HG03139 (cell line): ENCODE results near the gene DGKZ.
"Not testable (repeated sequence)": the region's sequence is repeated elsewhere in the genome, so short reads cannot be mapped to it uniquely, and the experiment has no call there.

ENCODE experiments used
- ATAC-seq: cut with Tn5 transposase; IDR thresholded peaks from one replicate; pipeline ENCODE4 v1.9.1; 2021; ENCODE audit not compliant: unreplicated experiment

Gene DGKZ

DNA sequence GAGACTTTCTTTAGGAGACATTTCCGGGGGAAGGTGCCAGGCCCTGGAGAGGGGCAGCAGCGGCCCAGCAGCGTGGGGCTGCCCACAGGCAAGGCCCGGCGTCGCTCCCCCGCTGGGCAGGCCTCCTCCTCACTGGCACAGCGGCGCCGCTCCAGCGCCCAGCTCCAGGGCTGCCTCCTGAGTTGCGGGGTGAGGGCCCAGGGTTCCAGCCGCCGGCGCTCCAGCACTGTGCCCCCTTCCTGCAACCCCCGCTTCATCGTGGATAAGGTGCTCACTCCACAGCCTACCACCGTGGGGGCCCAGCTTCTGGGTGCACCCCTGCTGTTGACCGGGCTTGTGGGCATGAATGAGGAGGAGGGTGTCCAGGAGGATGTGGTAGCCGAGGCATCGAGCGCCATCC is 19.0 kb downstream of the DGKZ start:
- no peak for ATAC-seq

DNA sequence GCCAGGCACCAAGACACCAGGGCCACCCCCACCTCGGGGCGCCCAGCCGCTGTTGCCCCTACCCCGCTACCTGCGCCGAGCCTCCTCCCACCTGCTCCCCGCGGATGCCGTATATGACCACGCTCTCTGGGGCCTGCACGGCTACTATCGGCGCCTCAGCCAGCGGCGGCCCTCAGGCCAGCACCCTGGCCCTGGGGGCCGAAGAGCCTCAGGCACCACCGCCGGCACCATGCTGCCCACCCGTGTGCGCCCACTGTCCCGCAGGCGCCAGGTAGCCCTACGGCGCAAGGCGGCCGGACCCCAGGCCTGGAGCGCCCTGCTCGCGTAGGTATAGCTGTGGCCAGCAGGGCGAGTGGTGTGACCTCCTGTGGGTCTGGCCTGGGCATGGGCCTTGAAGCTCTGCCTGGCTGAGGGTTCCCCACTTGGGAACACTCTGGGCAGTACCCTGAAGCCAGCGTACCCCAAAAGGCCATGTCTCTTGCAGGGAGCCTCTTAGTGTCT is 19.4 kb downstream of the DGKZ start:
- ATAC-seq: no peak

DNA sequence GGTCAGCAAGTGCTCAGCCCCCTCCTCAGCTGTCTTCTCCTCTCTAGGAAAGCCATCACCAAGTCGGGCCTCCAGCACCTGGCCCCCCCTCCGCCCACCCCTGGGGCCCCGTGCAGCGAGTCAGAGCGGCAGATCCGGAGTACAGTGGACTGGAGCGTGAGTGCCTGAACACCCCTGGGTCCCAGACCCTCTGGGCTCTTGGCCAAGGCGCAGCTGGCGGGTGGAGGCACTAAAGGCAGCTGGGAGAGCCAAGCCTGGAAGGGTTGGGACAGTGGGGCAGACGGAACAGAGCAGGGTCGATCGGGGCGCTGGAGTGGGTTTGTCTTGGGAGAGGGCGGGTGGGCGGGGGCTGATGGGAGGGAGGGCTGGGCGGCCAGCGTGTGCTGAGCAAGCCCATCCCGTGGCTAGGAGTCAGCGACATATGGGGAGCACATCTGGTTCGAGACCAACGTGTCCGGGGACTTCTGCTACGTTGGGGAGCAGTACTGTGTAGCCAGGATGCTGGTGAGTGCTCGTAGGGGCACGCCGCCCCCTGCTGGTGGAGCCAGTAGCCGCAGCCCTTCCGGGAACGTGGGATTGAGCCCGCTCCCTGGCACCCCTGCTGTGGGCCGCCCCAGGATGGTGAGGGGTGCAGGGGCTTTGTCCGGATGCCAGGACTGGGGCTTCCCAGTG is 20.1 kb downstream of the DGKZ start:
- no peak for ATAC-seq

DNA sequence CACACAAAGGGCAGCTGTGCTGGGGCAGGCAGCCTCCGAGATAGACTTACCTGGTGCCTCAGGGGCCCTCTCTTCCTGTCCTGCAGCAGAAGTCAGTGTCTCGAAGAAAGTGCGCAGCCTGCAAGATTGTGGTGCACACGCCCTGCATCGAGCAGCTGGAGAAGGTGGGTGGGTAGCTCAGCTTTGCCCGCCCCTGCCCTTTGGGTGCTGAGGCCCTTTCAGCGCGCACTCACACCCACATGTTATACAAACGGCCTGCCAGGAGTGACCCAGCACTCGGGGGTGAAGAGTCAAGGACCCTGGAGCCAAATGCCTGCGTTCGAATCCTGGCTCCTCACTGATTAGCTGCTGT is 20.6 kb downstream of the DGKZ start:
- ATAC-seq: no peak

DNA sequence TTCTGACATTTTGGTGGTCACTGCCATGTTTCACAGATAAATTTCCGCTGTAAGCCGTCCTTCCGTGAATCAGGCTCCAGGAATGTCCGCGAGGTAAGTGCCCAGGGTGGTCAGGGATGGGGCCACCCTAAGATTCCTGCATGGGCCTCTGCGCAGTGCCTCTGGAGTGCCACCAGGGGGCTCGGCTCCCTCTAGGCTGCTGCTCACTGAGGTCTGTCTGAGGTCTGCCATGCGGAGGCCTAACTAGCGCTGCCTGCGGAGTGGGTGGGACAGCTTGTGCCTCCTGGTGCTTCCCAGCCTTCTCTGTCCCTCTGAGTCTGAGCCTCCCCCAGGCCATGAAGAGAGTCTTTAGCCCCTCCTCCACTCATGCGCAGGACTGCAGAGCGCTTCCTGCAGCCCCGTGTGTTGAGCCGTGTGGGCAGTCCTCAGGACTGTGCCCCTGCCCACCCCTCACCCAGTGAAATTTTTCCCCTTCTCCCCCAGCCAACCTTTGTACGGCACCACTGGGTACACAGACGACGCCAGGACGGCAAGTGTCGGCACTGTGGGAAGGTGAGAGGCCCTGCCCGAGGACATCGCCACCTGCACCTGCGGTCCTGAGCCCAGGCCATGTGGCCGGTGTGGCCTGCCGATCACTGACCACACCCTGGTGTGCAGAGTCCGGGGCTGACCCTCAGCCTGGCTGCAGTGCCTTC is 22.3 kb downstream of the DGKZ start:
- ATAC-seq: no peak

DNA sequence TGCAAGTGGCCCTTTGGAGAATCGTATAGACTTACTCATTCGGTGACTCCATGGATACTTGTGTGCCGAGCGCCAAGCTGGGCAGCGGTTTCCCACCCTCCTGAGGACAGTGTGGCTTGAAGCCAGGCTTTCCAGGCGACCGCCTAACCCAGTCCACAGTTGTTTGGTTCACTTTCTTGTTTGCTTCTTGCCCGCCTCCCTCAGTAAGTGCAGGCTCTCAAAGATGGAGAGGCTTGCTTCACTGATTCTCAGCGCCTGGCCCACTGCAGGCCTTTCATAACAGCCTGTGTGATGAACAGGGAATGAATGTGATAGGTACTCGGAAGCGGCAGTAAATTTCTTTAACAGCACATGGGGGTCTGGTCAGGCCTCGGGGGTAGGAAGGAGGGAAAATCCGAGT is 23.0 kb downstream of the DGKZ start:
- ATAC-seq: no peak

DNA sequence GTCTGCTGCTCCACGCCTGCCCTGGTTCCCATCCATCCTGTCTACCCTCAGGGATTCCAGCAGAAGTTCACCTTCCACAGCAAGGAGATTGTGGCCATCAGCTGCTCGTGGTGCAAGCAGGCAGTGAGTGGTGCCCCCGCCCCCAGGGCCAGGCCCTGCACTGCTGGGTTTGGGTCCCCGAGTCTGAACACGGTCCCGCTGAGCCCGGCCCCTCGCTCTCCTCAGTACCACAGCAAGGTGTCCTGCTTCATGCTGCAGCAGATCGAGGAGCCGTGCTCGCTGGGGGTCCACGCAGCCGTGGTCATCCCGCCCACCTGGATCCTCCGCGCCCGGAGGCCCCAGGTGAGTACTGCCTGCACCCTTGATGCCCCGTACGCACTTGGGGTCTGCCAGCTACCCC is 24.0 kb downstream of the DGKZ start:
- ATAC-seq: not testable (repeated sequence)

DNA sequence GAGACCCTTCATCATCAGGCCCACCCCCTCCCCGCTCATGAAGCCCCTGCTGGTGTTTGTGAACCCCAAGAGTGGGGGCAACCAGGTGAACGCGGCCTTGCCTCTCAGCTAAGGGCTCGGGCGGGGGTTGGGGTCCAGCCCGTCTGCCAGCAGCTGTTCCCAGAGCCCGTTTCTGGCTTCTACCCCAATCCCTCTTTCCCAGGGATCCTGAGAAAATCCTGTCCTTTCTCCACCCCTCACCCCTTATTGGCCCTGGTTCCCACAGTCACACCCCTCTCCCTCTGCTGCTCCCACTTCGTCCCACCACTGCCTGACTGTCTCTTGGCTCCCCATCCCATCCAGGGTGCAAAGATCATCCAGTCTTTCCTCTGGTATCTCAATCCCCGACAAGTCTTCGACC is 24.8 kb downstream of the DGKZ start:
- ATAC-seq: no peak

DNA sequence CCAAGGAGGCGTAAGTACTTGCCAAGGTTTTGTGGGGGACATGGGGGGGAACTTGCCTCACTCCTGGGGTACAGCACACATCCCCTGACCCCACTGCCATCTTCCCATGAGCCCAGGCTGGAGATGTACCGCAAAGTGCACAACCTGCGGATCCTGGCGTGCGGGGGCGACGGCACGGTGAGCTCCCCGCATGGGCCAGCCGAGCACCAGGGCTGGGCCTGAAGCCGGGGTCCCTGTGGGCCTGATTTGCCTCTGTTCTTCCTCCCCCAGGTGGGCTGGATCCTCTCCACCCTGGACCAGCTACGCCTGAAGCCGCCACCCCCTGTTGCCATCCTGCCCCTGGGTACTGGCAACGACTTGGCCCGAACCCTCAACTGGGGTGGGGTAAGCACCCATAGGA is 25.2 kb downstream of the DGKZ start:
- not testable (repeated sequence) for ATAC-seq

DNA sequence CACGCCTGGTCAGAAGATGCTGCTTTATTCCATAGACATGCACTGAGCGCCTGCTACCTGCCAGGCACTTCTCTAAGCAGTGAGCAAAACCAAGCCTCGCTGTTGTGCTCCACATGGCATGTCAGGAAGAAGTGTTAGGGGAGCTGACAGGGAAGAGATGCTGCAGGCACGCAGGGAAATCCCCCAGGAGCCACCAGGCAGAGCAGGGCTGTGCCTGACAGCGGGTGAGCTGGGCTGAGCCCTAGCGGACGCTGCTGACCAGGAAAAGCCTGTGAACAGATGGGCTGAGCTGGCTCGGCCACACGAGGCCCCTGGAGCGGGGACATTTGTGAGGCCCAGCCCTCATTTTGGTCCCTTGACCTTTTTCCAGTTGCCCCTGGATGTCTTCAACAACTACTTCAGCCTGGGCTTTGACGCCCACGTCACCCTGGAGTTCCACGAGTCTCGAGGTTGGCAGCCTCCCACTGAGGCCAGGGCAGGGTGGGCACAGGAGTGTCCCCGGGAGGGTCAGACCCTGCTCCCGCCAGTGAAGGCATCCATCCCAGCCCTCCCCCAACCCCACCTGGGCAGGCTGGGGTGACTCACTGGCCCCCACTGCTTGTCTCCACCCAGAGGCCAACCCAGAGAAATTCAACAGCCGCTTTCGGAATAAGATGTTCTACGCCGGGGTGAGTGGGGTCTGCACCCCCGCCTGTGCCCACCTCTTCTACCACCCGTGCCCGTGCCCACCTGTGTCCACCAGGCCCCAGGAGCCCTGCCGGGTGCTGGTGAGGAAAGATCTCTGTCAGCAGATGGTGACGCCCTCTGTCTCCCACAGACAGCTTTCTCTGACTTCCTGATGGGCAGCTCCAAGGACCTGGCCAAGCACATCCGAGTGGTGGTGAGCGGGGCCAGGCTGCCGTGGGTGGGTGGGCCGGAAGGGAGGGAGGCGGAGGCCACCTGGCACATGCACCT is 26.8 kb downstream of the DGKZ start:
- no peak for ATAC-seq

DNA sequence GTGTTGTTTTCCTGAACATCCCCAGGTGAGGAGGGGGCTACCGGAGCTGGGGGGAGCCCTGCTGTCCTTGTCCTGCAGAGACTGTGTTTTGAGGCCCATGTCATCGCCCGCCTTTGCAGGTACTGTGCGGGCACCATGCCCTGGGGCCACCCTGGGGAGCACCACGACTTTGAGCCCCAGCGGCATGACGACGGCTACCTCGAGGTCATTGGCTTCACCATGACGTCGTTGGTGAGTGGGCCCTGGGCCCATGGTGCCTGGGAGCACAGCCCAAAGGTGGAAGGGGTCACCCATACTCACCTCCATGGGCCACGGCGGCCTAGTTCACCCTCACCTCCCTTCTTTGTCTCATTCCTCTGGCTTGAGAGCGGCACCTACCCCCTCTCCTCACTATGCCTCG is 27.6 kb downstream of the DGKZ start:
- no peak for ATAC-seq

DNA sequence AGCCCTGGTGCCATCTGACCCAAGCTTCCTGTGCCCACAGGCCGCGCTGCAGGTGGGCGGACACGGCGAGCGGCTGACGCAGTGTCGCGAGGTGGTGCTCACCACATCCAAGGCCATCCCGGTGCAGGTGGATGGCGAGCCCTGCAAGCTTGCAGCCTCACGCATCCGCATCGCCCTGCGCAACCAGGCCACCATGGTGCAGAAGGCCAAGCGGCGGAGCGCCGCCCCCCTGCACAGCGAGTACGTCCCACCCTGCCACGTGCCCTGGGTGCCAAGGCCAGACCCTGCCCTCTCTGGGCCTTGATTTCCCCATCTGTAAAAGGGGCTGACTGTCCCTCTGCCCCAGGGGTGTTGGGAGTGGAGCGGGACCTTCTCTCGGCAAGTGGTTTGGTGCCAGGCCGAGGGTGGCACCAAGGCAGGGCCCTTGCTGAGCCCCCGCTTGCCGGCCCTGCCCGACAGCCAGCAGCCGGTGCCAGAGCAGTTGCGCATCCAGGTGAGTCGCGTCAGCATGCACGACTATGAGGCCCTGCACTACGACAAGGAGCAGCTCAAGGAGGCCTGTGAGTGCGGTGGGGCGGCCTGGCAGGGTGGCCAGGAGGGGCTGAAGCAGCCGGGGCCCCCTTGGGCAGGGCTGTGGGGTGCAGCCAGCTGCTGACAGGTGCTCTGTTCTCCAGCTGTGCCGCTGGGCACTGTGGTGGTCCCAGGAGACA is 28.3 kb downstream of the DGKZ start:
- no peak for ATAC-seq

DNA sequence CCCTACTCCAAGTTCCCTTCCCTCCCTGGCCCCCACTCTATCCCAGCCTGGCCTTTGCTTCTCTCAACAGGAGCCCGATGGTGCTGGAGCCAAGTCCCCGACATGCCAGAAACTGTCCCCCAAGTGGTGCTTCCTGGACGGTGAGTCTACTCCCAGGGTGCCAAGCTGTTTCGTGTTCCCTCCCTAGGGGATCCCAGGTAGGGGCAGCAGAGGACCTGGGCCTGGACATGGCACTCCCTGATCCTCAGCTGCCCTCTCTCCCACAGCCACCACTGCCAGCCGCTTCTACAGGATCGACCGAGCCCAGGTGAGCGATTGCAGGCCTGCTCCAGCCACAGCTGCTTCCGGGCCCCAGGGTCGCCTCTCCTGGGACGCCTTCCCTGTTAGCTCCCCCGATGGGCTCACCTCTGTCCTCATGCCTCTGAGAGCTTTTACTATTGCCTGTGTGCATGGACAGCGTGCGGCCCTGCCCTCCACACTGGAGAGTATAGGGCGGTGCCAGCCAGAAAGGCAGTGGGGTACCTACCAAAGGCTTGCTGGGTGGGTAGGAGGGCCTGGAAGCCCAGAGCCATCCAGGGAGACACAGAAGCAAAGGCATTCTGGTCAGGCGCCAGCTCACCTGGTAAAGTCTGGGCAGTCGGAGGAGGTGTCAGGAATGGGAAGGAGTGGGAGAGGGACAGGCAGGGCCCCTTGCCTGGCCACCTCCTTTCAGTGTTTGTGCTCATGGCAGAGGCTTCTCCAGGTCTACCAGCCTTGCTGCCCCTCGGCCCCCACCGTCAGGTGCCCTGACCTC is 29.2 kb downstream of the DGKZ start:
- no peak for ATAC-seq

DNA sequence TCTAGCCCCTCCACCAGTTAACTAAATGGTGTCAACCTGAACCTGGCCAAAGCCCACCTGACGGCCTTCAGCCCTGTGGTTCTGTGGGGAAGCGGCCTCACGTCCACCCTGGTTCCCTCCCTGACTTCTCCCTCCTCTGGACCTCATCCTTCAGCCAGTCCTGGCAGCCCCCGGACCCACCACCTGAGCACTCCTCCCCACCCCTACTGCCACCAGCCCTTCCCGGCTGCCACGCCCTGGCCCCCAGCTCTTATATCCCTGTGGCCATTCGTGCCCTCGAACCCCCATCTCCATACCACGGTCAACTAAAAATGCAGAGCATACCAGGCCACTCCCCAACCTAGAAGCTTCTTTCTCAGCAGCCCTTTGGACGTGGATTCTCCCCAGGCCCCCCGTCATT is 30.0 kb downstream of the DGKZ start:
- ATAC-seq: no peak

DNA sequence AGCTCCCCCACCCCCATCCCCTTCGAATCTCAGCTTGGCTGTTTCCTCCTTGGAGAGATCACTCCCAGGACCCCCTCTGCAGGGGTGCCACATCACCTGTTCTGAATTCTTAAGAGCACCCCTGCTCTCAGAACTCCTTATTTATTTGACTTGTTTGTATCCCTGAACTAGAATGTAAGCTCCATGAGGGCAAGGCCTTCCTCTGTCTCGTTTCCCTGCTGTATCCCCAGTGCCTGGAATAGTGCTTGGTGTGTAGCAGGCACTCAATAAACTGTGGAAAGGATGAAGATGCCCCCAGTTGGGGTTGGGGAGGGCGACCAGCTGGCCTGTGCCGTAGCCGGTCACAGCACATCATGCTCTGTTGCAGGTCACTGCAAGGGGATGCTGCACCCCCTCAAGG is 30.6 kb downstream of the DGKZ start:
- no peak for ATAC-seq

DNA sequence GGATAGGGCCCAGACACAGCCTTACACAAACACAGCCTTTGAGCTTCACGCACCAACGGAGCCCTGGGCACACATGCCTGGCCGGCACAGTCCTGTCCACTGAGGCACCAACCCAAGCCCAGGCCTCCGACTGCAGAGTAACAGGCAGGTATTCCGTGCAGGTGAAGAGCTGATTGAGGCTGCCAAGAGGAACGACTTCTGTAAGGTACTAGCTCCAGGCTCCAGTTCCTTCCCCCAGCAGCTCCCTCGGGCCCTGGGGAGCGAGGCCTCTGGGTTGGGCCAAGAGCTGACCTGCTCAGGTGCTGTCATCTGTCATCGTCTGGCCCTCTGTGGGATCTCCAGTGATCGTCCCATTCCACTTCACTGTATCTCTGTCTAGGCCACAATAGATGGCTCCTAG is 31.0 kb downstream of the DGKZ start:
- ATAC-seq: no peak

DNA sequence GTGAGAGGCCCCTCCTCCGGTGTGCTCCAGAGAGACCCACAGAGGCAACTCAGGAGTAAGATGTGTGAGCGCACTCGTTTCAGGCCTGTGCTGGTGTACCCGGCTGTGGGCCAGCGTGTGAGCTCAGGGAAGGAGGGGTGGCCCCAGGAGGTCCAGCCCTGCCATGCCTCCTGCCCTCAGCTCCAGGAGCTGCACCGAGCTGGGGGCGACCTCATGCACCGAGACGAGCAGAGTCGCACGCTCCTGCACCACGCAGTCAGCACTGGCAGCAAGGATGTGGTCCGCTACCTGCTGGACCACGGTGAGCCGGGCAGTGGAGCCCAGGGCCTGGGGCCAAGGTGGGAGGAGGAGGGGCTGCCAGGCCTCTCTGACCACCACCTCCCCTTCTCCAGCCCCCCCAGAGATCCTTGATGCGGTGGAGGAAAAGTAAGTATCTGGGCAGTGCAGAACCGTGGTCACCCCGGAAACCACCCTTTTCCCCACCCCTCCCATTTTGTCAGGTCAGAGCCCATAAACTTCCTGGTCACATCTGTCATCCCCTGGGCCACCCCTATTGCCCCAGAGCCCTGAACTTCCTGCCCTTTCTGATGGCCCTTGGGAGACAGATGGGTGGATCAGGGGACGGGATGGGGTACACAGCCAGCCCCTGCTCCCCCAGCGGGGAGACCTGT is 31.7 kb downstream of the DGKZ start:
- ATAC-seq: no peak

DNA sequence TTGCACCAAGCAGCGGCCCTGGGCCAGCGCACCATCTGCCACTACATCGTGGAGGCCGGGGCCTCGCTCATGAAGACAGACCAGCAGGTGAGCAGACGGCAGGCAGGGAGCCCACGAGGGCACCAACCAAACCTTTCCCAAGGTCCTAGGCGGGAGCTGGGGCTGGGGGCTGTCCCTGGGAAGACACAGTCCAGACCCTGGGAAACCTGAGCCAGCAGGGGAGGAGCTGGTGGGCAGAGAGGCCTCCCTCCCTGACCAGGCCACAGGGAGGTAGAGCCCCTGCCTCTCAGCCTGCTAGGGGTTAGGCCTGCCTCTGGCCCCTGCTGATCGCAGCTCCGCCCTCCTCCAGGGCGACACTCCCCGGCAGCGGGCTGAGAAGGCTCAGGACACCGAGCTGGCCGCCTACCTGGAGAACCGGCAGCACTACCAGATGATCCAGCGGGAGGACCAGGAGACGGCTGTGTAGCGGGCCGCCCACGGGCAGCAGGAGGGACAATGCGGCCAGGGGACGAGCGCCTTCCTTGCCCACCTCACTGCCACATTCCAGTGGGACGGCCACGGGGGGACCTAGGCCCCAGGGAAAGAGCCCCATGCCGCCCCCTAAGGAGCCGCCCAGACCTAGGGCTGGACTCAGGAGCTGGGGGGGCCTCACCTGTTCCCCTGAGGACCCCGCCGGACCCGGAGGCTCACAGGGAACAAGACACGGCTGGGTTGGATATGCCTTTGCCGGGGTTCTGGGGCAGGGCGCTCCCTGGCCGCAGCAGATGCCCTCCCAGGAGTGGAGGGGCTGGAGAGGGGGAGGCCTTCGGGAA is 32.4 kb downstream of the DGKZ start:
- ATAC-seq: not testable (repeated sequence)
